C4-2B (cell line): ENCODE measurements around the gene RB1.

ENCODE experiments used
- ZFX ChIP-seq: fragments of 450-650 bp; IDR thresholded peaks from 2 replicates; pipeline ENCODE4 v1.6.1; 2017
- TF ChIP-seq, protein P1 (sequence below): fragments of 450-650 bp; conservative IDR thresholded peaks from 2 replicates; pipeline ENCODE4 v1.5.1; 2017; ENCODE audit warnings: mild to moderate bottlenecking

DNA sequence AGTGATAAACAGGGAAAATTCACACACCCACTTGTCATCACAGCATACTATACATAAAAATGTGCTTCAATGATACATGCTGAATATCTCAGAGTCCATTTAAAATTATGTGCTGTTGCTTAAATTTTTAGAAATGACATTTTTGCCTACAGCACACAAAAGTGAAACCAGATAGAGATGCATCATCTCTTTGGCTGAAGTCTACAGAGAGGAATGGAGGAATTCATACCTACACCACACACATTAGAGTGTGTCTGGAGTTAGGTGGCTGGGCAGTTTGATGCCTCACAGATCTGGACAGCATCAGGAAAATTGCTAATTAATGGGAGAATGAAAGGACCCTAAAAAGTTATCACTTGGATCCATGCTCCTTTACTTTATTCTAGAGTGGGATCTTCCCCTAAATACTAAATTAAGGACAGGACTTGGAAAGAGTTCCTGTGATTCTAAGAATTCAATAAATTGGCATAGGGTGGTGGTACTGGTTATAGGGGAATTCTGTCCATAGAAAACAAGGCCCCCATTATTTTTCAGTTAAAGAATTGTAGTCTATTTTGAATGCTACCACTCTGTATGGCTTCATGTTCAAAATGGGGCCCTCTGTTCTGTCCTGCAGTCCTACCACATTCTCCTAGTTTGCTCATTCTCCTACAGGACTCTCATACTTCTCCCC lies 188.0 kb downstream of the RB1 start:
- TF ChIP-seq, protein P1, sequence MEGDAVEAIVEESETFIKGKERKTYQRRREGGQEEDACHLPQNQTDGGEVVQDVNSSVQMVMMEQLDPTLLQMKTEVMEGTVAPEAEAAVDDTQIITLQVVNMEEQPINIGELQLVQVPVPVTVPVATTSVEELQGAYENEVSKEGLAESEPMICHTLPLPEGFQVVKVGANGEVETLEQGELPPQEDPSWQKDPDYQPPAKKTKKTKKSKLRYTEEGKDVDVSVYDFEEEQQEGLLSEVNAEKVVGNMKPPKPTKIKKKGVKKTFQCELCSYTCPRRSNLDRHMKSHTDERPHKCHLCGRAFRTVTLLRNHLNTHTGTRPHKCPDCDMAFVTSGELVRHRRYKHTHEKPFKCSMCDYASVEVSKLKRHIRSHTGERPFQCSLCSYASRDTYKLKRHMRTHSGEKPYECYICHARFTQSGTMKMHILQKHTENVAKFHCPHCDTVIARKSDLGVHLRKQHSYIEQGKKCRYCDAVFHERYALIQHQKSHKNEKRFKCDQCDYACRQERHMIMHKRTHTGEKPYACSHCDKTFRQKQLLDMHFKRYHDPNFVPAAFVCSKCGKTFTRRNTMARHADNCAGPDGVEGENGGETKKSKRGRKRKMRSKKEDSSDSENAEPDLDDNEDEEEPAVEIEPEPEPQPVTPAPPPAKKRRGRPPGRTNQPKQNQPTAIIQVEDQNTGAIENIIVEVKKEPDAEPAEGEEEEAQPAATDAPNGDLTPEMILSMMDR = no peak
- TF ChIP-seq ZFX = no peak
